K562 treated with DMSO at 1 percent for 48 hours (cell line): ENCODE data around the gene ROBO3. TPM values are rescaled to one million over a fixed set of nuclear protein-coding genes. Genes with fewer than 3 reads are reported as not detected.

ENCODE experiments used
- total RNA-seq: library from RNA; unstranded; fragments of 300-600 nt; gene quantifications from 2 replicates; pipeline ENCODE4 v1.2.3, GENCODE V29; 2022; ENCODE audit warnings: low replicate concordance; ENCODE audit errors: extremely low read depth

Gene ROBO3
- not detected in 2 replicates for total RNA-seq

GRCh38 chr11:124865181-124865901 lies at the start of gene ROBO3:
ROBO3 (plus strand) TSS chr11:124865432; CDS start chr11:124865578, 146 bp downstream.

GRCh38 chr11:124897674-124898262 lies 32.5 kb downstream of the ROBO3 start, which contains the start of gene ROBO4:
ROBO4 (minus strand) TSS chr11:124897865; CDS start chr11:124897795, 70 bp downstream.

GRCh38 chr11:124918950-124919349 lies 53.7 kb downstream of the ROBO3 start, which contains the start of gene HEPN1:
HEPN1 (plus strand) TSS chr11:124919250.

Other genes with a start within 250 kb of the ROBO3 start
- not detected in 2 replicates for gene TBRG1, start 242.6 kb upstream of the ROBO3 start, total RNA-seq
- gene SIAE, start 191.7 kb upstream of the ROBO3 start, total RNA-seq = 203 TPM in 1 of 2 replicates, not detected in the other
- gene SPA17, start 191.5 kb upstream of the ROBO3 start, total RNA-seq = not detected in 2 replicates
- not detected in 2 replicates for gene NRGN, start 125.5 kb upstream of the ROBO3 start, total RNA-seq
- gene VSIG2, start 113.2 kb upstream of the ROBO3 start, total RNA-seq = not detected in 2 replicates
- not detected in 2 replicates for gene ESAM, start 103.1 kb upstream of the ROBO3 start, total RNA-seq
- not detected in 2 replicates for gene MSANTD2, start 65.0 kb upstream of the ROBO3 start, total RNA-seq
- gene ROBO4, start 32.4 kb downstream of the ROBO3 start, total RNA-seq = not detected in 2 replicates
- gene HEPN1, start 53.8 kb downstream of the ROBO3 start, total RNA-seq = not detected in 2 replicates
- not detected in 2 replicates for gene HEPACAM, start 70.6 kb downstream of the ROBO3 start, total RNA-seq
- not detected in 2 replicates for gene CCDC15, start 88.8 kb downstream of the ROBO3 start, total RNA-seq
- gene SLC37A2, start 197.9 kb downstream of the ROBO3 start, total RNA-seq = not detected in 2 replicates
- gene TMEM218, start 246.2 kb downstream of the ROBO3 start, total RNA-seq = not detected in 2 replicates